ENCODE data around the gene TANC1. TPM values are rescaled to one million over a fixed set of nuclear protein-coding genes. Genes with fewer than 3 reads are reported as not detected.

The TANC1 gene
- total RNA-seq, 2 donors from 2014 or later: 70.1 to 86.1 TPM

- no peak for DNase-seq (ENCODE audit: low spot score)
- no peaks in the 10 kb centered on the region for H3K27me3 ChIP-seq (replicated peaks; ENCODE audit: insufficient read depth)
- no peaks in the 10 kb centered on the region for H3K36me3 ChIP-seq
- no peak for TF ChIP-seq CTCF (IDR thresholded peaks at IDR 0.05)
- no peaks in the 10 kb centered on the region for H3K9me3 ChIP-seq
- ATAC-seq (ENCODE audit: insufficient number of reproducible peaks, low FRiP score, low read depth): no peak
- H3K4me1 ChIP-seq (ENCODE audit: control insufficient read depth in 1 of 2, low read depth in 2 of 2): peaks cover 0 to 9% of the 10 kb centered on the region in 2 donors
- no peak overlapping the region for H3K27ac ChIP-seq
- H3K4me3 ChIP-seq: no peak overlapping the region
These were observed 34.3 kb upstream of the TANC1 start for GRCh38 chr2:158934170-158934569.

- no peak for TF ChIP-seq CTCF (IDR thresholded peaks at IDR 0.05)
- Histone ChIP-seq H3K36me3 (no peaks in the 10 kb centered on the region), H3K27me3 (replicated peaks; ENCODE audit: insufficient read depth) (no peaks in the 10 kb centered on the region), H3K27ac (no peak overlapping the region), H3K9me3 (no peaks in the 10 kb centered on the region), H3K4me3 (no peak overlapping the region), H3K4me1 (ENCODE audit: control insufficient read depth in 1 of 2, low read depth in 2 of 2) (peaks cover 0 to 9% of the 10 kb centered on the region in 2 donors)
- no peak for ATAC-seq (ENCODE audit: insufficient number of reproducible peaks, low FRiP score, low read depth)
- DNase-seq (ENCODE audit: low spot score): no peak
These were observed 32.8 kb upstream of the TANC1 start for GRCh38 chr2:158935617-158936016.

GRCh38 chr2:158936978-158937377 is 31.5 kb upstream of the TANC1 start:
- no peaks in the 10 kb centered on the region for H3K27me3 ChIP-seq (replicated peaks; ENCODE audit: insufficient read depth)
- H3K36me3 ChIP-seq: no peaks in the 10 kb centered on the region
- ATAC-seq (ENCODE audit: insufficient number of reproducible peaks, low FRiP score, low read depth) (peak; percentile 56), DNase-seq (ENCODE audit: low spot score) (no peak)
- H3K4me3 ChIP-seq: no peak overlapping the region
- TF ChIP-seq CTCF (IDR thresholded peaks at IDR 0.05): no peak
- peaks cover 0 to 9% of the 10 kb centered on the region in 2 donors for H3K4me1 ChIP-seq (ENCODE audit: control insufficient read depth in 1 of 2, low read depth in 2 of 2)
- H3K9me3 ChIP-seq: no peaks in the 10 kb centered on the region
- H3K27ac ChIP-seq: no peak overlapping the region

- no peak overlapping the region for H3K4me3 ChIP-seq
- no peak for TF ChIP-seq CTCF (IDR thresholded peaks at IDR 0.05)
- no peak for ATAC-seq (ENCODE audit: insufficient number of reproducible peaks, low FRiP score, low read depth)
- H3K4me1 ChIP-seq (ENCODE audit: control insufficient read depth in 1 of 2, low read depth in 2 of 2): no peaks in the 10 kb centered on the region
- H3K27me3 ChIP-seq (replicated peaks; ENCODE audit: insufficient read depth): no peaks in the 10 kb centered on the region
- no peaks in the 10 kb centered on the region for H3K9me3 ChIP-seq
- H3K27ac ChIP-seq: no peak overlapping the region
- H3K36me3 ChIP-seq: no peaks in the 10 kb centered on the region
- DNase-seq (ENCODE audit: low spot score): no peak
These were observed 28.1 kb upstream of the TANC1 start for GRCh38 chr2:158940356-158940755.

GRCh38 chr2:158943973-158944372 is 24.5 kb upstream of the TANC1 start:
- Histone ChIP-seq H3K27ac (no peak overlapping the region), H3K27me3 (replicated peaks; ENCODE audit: insufficient read depth) (no peaks in the 10 kb centered on the region), H3K36me3 (no peaks in the 10 kb centered on the region), H3K4me1 (ENCODE audit: control insufficient read depth in 1 of 2, low read depth in 2 of 2) (no peaks in the 10 kb centered on the region), H3K9me3 (no peaks in the 10 kb centered on the region), H3K4me3 (no peak overlapping the region)
- ATAC-seq (ENCODE audit: insufficient number of reproducible peaks, low FRiP score, low read depth) (no peak), DNase-seq (ENCODE audit: low spot score) (no peak)
- no peak for TF ChIP-seq CTCF (IDR thresholded peaks at IDR 0.05)

Data from thoracic aorta (tissue), 2 donors.